Lung (tissue), 12 donors: ENCODE results near the gene PARVG. TPM values are rescaled to one million over a fixed set of nuclear protein-coding genes. Genes with fewer than 3 reads are reported as not detected.

Experiments
- ATAC-seq: fragments of 200-7000 bp; cut with Tn5 transposase; one replicate; pipeline ENCODE4 v1.9.1; 2020; ENCODE audit warnings: moderate number of reproducible peaks; ENCODE audit not compliant: insufficient read depth, low FRiP score
- DNase-seq, 3 donors: peaks; one replicate each; pipeline ENCODE4 v3.0.0-alpha.2; 2013 to 2017
- H3K27ac ChIP-seq, 2 donors: one replicate each; pipeline ENCODE4 v1.5.1; 2013; ENCODE audit warnings: mild to moderate bottlenecking in 2 of 2, moderate library complexity in 2 of 2, control low read depth in 1 of 2, inconsistent platforms in 1 of 2, low read depth in 1 of 2, low read length in 1 of 2
- H3K27me3 ChIP-seq, 3 donors: one replicate each; pipeline ENCODE4 v1.5.1; 2013; ENCODE audit warnings: low read length in 2 of 3; ENCODE audit not compliant: control insufficient read depth in 3 of 3, insufficient read depth in 3 of 3
- H3K36me3 ChIP-seq, 4 donors: one replicate each; pipeline ENCODE4 v1.5.1; 2013; ENCODE audit warnings: low read length in 4 of 4, mild to moderate bottlenecking in 1 of 4, moderate library complexity in 1 of 4; ENCODE audit not compliant: control insufficient read depth in 4 of 4, insufficient read depth in 4 of 4
- H3K4me1 ChIP-seq, 5 donors: one replicate each; pipeline ENCODE4 v1.5.1; 2013; ENCODE audit warnings: low read length in 5 of 5, mild to moderate bottlenecking in 2 of 5, moderate library complexity in 1 of 5; ENCODE audit not compliant: control insufficient read depth in 5 of 5, insufficient read depth in 5 of 5
- H3K4me3 ChIP-seq: one replicate; pipeline ENCODE4 v1.5.1; 2013; ENCODE audit warnings: mild to moderate bottlenecking, control low read depth, moderate library complexity
- H3K9ac ChIP-seq, 2 donors: one replicate each; pipeline ENCODE4 v1.5.1; 2013; ENCODE audit warnings: low read length in 2 of 2, control low read depth in 1 of 2; ENCODE audit not compliant: insufficient read depth in 1 of 2
- H3K9me3 ChIP-seq, 4 donors: one replicate each; pipeline ENCODE4 v1.5.1; 2013; ENCODE audit warnings: low read length in 3 of 4, mild to moderate bottlenecking in 1 of 4, moderate library complexity in 1 of 4; ENCODE audit not compliant: control insufficient read depth in 4 of 4, insufficient read depth in 3 of 4
- WGBS, 2 donors: extraction: QIAGEN DNeasy Blood & Tissue Kit; methylation state at CpG; one replicate each; pipeline ENCODE4 v1.1.7; 2013; 5-methylcytosine and 5-hydroxymethylcytosine counted together
- polyA plus RNA-seq, 2 donors: library from polyadenylated mRNA; stranded (reverse); fragments of 200-250 nt; gene quantifications; one replicate each; pipeline ENCODE4 v1.2.1, GENCODE V29; 2013
- total RNA-seq, 2 donors: library from RNA; depleted of rRNA in 1 of 2; stranded (reverse); fragments of >200 nt in 1 of 2; gene quantifications; one replicate each; pipeline ENCODE4 v1.2.1, GENCODE V29; 2014 to 2021
- TF ChIP-seq, protein P1 (sequence below): IDR thresholded peaks from 2 replicates; pipeline ENCODE4 v1.5.1; 2012; ENCODE audit warnings: mild to moderate bottlenecking; ENCODE audit errors: control extremely low read depth, extremely low read depth
- donor health status: control.
- donor health status: control.
- donor health status: Bipolar disorder and iron deficiency.
- donor health status: healthy.
- donor health status: DM: yes; HTN: yes; CAD: no.

The PARVG gene
- total and polyA plus RNA-seq, 4 donors, result 20.4 to 67.4 (median 48.7) TPM

DNA sequence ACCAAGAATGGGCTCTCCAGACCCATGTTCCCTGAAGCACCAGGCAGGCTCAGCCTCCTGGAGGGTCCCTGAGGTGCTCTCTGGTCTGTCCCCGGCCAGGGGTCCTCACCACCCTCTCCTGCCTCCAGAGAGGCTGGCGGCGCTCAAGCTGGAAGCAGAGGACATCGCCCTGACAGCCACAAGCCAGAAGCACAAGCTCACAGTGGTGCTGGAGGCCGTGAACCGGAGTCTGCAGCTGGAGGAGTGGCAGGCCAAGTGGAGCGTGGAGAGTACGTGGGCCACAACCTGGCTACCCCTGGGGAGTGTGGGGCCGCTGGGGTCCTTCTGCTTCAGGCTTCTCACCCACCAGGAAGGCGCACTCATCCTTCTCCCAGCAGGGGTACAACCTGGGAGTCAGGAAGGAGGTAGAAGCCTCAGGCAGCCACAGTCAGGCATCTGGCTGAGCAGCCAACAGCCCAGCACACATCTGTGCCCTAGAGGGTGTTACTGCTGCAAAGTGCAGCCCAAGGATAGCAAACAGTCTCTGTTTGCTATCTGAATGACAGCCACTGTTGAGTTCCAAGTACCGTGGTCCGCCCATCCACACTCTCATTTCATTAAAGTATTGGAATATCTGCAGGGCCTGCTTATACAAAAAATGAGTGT is 8.4 kb downstream of the PARVG start:
- 92 to 94% methylated on average over 10 to 12 of the region's 12 CpGs for WGBS, 2 donors
- no peak overlapping the region for H3K27ac ChIP-seq
- no peak overlapping the region for H3K9ac ChIP-seq
- ATAC-seq (no peak), DNase-seq (no peak)
- H3K27me3 ChIP-seq, result peaks cover 0 to 2% (median under 1%) of the 10 kb centered on the region in 3 donors
- TF ChIP-seq, protein P1, sequence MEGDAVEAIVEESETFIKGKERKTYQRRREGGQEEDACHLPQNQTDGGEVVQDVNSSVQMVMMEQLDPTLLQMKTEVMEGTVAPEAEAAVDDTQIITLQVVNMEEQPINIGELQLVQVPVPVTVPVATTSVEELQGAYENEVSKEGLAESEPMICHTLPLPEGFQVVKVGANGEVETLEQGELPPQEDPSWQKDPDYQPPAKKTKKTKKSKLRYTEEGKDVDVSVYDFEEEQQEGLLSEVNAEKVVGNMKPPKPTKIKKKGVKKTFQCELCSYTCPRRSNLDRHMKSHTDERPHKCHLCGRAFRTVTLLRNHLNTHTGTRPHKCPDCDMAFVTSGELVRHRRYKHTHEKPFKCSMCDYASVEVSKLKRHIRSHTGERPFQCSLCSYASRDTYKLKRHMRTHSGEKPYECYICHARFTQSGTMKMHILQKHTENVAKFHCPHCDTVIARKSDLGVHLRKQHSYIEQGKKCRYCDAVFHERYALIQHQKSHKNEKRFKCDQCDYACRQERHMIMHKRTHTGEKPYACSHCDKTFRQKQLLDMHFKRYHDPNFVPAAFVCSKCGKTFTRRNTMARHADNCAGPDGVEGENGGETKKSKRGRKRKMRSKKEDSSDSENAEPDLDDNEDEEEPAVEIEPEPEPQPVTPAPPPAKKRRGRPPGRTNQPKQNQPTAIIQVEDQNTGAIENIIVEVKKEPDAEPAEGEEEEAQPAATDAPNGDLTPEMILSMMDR, result no peak
- H3K4me1 ChIP-seq, result no peaks in the 10 kb centered on the region
- peaks cover 0 to 2% (median 0%) of the 10 kb centered on the region in 4 donors for H3K9me3 ChIP-seq
- no peak overlapping the region for H3K4me3 ChIP-seq
- no peaks in the 10 kb centered on the region for H3K36me3 ChIP-seq

DNA sequence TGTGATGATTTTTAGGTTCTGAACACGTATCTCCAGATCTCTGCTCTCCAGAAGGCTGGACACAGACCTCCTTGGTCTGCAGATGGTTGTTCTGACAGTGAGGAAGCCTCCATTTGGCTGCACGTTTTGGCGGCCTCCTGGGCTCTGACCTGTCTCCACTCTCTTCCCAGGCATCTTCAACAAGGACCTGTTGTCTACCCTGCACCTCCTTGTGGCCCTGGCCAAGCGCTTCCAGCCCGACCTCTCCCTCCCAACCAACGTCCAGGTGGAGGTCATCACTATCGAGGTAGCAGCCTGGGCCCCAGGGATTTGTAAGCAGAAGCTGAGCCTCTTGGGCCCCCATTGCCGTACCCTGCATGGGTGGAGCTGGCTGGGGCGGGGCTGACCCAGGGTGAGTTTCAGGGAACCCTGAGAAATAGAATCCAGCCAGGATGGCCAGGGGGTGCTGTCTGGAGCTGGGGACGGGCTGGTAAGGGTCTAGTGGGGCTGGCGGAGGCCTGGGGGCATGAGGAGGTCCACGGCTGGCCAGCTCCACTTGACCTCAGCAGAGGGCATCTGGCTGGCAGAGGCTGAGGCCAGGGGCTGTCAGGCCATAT is 9.8 kb downstream of the PARVG start:
- TF ChIP-seq, protein P1, result no peak
- H3K36me3 ChIP-seq, result no peaks in the 10 kb centered on the region
- H3K27ac ChIP-seq, result no peak overlapping the region
- ATAC-seq, result no peak
- H3K4me3 ChIP-seq, result no peak overlapping the region
- peaks cover 0 to 2% (median 0%) of the 10 kb centered on the region in 4 donors for H3K9me3 ChIP-seq
- WGBS, 2 donors, result 82 to 87% methylated on average over 12 of the region's 12 CpGs
- no peaks in the 10 kb centered on the region for H3K4me1 ChIP-seq
- peaks cover 0 to 7% (median 7%) of the 10 kb centered on the region in 3 donors for H3K27me3 ChIP-seq
- no peak for DNase-seq
- H3K9ac ChIP-seq, result no peak overlapping the region

DNA sequence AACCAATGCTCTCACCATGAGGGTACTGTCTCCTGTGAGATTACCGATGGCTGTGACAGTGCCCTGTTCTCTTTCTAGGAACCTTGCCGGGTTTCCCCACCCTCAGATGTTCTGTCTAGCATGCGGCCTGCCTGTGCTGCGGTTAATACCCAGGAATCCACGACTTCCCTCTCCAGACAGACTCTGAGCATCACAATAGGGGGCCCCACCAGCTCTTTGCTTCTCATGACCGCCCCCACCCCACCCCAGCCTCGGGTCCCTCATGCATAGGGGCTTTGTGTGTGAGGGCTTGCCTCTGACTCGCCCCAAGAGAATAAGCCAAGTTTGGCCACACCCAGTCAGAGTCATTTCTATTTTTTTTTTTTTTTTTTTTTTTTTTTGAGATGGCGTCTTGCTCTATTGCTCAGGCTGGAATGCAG is 10.3 kb downstream of the PARVG start:
- H3K9ac ChIP-seq, result no peak overlapping the region
- DNase-seq (no peak), ATAC-seq (no peak)
- H3K9me3 ChIP-seq, result peaks cover 0 to 2% (median 0%) of the 10 kb centered on the region in 4 donors
- TF ChIP-seq, protein P1, result no peak
- no peak overlapping the region for H3K27ac ChIP-seq
- H3K36me3 ChIP-seq, result no peaks in the 10 kb centered on the region
- peaks cover 0 to 7% (median 7%) of the 10 kb centered on the region in 3 donors for H3K27me3 ChIP-seq
- H3K4me1 ChIP-seq, result no peaks in the 10 kb centered on the region
- 57 to 64% methylated on average over 9 of the region's 9 CpGs for WGBS, 2 donors
- no peak overlapping the region for H3K4me3 ChIP-seq
